DMS 273 (cell line): ENCODE measurements around the gene COL23A1.

ENCODE experiments used
- DNase-seq: peaks from one replicate; lab custom pipeline; 2025; ENCODE audit not compliant: unreplicated experiment; lab: John Stamatoyannopoulos, UW

COL23A1 gene

DNA sequence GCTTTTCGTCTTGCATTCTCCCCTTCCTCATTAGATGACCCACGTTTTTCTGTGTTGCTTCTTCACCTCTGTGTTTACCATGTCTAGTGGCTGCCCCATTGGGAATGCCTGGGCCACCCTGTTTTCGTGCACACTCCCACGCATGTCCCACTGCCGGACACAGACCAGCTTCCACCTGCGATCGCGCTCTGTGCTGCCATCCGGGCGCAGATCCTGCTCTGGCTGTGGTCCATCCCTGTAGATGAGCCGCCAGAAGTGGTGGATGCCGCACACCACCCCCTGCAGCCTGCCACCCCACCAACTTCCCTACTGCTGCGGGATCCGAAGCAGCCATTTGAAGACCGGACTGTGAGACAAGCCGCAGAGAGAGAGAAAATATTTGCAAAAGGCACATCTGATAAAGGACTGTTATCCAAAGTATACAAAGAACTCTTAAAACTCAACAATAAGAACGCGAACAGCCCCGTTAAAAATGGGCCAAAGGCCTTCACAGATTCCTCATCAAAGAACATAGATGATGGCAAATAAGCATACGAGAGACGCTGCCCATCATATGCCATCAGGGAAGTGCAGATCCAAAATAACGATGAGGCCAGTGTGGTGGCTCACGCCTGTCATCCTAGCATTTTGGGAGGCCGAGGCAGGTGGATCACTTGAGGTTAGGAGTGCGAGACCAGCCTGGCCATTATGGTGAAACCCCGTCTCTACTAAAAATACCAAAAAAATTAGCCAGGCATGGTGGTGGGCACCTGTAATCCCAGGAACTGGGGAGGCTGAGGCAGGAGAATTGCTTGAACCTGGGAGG, 163.7 kb downstream of the COL23A1 start:
- DNase-seq, result no peak

DNA sequence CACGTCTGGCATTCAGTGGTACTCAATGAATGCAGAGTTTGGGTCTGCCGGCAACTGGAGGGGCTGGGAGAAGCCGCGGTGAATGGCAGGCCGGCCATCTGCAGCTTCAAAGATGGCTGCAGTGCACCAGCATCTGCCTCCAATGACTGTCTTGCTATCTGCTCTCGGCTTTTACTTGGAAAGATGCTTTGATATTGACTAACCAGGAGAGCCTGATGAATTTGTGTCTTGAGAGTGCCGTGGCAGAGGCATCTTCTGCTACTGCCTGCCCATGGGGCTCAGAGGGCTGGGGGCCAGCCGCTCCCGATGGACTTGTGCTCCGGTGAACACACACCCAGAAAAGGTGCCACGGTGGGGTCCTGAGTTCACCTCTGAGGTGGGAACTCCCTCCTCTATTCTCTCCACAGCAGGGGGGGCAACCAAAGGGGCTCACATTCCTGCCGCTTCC, 164.5 kb downstream of the COL23A1 start:
- no peak for DNase-seq

DNA sequence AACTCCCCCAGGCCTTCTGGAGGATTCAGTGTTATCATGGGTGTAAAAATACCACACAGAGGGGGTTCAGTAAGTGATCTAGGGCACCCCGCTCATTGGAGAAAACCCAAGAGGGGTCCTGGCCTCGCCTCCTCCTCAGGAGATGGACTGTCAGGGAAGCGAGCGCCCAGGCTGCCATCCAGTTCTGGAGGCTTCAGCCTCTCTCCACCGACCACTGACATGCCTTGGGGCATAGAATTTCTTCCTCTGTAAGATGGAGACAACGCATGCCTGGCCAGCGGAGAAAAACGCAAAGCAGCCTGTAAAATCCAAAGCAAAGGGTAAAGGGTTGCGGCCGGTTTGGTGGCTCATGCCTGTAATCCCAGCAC, 165.4 kb downstream of the COL23A1 start:
- no peak for DNase-seq

DNA sequence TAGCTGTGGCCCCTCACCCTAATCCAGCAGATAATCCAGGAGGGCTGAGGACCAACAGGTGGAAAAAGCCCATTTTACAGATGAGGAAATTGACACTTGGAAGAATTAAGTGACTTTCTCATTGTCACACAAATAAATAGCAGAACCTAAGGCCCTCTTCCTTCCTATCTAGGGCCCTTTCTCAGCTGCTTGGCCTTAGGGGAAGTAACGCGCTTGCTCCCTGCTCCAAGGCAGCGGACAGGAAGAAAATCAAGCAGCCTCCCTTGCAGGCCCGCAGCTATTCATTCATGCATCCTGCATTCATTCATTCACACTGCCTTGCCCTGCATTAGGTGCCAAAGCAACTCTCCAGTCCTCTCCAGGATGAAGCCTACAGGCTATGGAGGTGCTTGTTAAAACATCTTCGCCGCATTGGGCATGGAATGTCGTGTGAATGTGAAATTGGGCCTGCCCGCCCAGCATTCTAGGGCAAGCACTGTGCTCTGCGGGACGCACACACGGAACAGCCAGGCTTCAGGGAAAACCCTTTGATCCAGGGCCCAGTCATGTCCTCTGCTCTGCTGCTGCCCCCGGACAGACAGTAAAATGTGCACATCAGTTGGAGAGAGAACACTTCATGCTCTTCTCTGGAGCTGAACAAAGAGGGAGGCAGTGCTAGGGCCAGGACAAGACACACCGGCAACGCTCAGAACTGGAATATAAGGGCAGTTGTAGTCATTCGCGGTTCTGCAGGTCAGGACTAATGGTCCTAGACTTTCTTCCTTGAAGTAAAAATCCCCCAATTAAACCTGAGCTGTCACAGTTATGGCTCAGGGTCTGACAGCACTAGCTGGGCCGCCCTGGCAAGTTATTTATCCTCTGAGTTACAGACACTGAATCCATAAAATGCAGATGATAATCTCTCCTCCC, 166.0 kb downstream of the COL23A1 start:
- no peak for DNase-seq

DNA sequence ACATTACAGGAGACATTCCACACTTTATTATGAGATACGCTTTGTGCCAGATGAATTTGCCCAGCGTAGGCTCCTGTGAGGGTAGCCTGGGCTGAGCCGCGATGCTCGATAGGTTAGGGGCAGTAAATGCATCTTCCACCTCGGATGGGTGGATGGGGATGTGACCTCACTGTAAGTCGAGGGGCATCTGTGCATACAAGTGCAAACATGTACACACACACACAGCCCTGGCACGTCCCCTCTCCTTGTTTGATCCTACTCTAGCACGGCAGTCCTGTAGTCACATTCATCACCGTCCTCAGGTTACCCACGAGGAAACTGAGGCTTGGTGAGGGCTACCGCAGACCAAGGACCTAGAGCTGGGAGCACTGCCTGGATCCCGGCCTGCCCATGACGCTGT, 166.8 kb downstream of the COL23A1 start:
- DNase-seq, result no peak

DNA sequence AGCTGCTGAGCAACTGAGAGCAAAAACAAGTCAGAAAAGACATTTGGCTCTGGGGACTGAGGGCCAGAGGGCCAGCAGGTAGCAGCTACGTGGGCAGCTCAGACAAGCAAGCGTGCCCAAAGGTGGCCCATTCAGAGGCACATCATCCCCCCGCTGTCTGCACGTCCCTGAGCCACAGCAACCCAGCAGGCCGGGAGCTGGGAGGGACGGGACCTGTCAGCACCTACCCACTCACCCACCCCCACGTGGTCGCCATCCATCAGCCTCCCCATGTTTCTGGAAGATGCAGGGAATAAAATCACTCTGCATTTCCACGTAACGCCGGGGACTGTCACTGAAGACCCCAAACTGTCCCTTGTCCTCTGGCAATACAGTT, 167.8 kb downstream of the COL23A1 start:
- no peak for DNase-seq

DNA sequence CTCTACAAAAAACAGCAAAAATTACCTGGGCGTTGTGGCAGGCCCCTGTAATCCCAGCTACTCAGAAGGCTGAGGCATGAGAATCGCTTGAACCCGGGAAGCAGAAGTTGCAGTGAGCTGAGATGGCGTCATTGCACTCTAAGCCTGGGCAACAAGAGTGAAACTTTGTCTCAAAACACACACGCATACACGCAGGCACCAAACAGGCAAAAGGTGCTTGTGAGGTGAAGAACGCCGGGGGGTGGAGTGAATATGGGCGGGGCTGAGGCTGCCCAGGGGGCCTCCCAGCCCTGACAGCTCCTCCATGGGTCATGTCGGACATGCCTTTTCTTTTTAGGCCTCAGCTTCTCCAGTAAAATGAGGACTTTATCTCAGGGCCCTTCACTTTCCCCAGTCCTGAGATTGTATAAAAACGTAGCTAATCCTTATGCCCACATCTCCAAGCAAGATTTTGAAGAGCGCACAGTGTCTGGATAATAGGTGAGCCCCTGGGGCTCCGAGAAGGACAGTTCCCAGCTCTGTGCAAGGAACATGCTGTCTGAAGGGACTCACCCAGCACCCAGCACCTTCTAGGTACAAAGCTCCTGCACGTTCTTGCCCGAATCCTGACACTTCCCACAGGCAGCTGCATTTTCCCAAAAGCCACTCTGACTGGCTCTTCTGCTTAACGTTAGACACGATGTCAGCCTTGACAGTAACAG, 168.3 kb downstream of the COL23A1 start:
- DNase-seq, result no peak

DNA sequence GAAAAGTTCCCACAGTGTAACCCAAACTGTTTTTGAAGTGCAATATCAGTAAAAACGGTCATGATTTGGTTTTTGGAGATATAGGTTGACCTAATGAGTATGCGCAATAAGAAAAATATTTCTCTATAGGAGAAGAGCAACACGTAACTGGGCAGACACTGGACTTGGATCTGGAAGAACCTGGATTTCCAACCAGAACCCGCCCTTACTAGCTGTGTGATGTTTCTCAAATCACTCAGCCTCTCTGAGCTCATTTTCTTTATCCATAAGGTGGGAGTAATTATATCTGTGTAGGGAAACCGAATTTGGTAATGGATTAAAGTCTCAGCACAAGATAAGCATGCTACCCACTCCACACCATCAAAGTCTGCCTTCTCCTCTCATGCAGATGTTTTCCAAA, 169.1 kb downstream of the COL23A1 start:
- no peak for DNase-seq

DNA sequence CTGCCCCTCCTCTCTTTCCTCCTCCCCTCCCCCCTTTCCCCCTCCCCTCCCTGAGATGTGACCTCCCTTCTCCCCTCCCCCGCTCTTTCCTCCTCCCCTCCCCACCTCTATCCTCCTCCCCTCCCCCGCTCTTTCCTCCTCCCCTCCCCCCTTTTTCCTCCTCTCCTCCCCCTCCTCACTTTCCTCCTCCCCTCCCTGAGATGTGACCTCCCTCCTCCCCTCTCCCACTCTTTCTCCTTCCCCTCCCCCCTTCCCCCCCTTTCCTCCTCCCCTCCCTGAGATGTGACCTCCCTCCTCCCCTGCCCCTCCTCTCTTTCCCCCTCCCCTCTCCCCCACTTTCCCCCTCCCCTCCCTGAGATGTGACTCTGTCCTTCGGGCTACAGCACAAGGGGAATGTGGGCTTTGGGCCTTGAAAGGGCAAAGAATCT, 169.8 kb downstream of the COL23A1 start:
- no peak for DNase-seq

DNA sequence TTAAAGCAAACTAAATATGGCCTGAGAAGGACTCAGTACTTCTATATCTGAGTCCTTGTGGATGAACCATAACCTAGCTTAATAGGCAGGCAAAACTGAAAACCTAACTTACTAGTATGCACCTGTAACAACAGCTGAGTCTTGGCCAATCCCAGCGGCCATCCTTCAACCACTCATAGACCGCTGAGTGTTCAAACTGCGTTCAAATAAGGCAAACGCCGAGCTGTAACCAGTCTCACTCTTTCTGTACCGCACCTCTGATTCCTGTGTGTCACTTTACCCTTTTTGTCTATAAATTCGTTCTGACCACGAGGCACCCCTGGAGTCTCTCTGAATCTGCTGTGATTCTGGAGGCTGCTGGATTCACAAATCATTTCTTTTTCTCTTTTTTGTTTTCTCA, 170.5 kb downstream of the COL23A1 start:
- no peak for DNase-seq

DNA sequence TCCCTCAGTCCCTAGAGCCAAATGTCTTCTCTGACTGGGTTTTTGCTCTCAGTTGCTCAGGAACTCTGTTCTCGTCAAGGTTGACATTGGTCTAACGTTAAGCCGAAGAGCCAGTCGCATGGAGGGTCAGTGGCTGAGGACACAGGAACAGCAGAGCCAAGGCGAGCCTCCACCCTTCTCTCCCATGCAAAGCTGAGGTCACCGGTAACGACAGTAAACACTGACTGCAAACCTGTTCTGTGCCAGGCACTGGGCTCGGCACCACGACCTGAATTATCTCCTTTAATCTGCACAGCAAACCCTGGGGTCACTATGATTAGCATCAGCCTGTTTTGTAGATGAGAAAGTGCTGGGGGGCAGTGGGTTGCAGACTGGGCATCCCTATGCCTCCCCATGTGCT, 171.0 kb downstream of the COL23A1 start:
- DNase-seq, result no peak

DNA sequence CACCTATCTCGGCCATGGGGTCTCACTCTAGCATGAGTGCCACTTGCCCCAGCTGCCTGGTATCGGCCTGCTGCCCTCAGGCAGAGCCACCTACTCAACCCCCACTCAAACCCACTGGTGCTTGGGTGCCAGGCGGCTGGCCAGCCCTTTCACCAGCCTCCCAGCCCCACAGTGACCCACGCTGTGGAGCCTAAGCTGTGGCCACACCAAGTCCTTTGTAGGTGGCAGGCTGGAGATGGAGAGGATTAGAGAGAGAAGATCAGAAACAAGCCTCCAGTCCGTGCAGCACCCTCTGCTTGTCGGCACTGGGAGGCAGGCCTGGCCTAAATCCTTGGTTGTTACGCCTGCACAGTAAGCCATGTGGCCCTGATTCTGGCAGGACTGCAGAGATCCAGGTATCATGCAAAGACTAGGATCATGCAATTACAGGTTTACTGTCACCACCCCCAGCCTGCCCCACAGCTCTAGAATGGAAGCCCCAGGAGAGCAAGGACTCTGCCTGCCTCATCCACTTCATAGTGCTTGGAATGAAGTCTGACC, 171.7 kb downstream of the COL23A1 start:
- no peak for DNase-seq

DNA sequence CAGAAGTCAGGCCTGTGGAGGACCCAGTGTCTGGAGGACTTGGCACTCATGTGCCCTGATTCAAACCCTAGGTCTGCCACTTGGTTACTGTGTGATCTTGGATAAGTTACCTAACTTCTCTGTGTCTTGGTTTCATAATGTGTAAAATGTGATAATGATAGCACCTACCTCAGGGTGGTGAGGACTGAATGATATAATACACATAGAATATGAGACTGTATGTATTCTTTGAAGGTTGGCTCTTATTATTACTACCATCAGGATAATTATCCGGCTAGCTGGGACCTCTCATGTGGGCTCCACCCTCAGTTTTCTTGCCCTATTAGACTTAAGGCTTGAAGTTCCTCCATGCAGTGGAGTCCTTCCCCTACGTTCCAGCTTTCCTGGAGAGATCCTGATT, 172.2 kb downstream of the COL23A1 start:
- DNase-seq, result no peak

DNA sequence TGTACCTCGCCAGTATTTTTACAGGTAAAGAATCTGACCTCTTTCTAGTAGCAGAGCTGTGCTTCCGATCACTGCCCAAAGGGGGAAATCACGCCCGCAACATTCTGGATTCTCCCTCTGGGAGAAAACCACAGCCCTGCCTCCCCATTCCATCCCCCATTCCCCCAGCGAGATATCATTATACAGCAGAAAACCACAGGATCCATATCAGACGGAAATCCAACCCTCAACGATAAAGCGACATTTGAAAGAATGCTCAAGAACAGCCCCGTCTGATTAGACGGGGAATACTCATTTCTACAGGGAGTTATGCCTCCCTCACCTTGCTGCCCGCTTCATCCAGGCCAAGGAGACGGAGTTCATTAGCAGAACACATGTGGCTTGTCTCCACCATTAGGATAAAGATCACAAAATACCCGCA, 172.8 kb downstream of the COL23A1 start:
- DNase-seq, result no peak

DNA sequence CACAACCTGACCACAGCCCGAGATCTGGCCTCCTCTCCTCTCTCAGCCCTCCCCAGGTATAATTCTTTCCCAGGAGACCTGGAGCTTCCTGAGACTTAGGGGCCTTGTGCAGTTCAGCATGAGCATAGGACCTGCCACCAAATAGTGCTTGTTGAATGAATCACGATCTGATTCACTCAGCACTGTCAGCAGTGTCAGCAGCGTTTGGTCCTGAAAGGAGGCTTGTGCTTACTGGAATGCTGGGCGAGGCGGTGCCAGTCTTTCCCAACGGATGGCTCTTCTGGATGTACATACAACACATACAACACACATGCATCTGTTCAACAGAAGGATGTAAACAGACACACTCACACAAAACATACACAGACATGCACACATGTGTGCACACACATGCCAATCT, 173.3 kb downstream of the COL23A1 start:
- no peak for DNase-seq

DNA sequence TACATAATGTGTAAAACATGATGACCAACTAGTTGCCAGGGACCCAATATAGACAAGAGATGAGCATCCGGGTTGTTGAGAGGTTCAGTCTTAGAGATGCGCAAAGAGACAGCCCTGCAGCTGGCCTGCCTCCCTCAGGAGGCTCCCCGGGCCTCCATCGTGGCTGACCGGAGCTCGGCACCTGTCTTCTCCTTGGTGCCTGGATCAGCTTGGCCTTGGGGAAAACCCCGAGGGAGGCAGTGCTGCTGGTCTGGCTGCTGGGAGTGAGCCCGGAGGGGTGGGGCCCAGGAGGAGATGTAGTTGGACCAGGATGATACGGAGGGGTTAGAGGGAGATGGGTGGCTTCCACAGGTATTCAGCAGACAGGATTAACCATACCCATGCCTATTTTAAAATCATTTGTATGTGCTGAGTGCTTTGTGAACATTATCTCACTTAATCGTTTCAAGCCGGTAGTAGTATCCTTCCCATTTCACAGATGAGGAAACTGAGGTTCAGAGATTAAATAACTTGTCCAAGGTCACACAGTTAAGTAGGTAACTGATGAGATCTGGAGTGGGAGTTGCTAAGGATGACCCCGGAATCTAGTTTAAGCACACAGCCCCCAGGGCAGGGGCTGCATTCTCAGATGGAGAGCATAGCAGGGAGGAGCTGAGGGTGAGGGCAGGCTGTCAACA, 173.8 kb downstream of the COL23A1 start:
- DNase-seq, result no peak

DNA sequence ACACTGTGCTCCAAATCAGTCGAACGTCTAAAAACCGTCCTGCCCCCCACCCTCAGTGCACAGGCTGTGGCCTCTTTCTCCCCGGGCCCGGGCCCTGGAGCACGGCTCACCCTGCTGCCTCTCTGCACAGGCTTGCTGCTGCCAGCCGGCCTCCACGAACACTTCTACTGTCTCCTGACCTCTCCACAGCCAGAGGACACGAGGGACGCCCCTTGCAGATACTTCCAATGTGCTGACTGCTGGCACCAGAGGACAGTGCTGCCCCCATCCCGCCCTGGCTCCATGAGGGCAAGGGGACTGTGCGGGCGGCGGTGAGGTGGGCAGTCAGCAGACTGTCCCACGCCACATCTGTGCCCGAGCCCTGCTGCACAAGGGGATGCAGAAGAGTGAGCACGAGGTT, 174.8 kb downstream of the COL23A1 start:
- no peak for DNase-seq

DNA sequence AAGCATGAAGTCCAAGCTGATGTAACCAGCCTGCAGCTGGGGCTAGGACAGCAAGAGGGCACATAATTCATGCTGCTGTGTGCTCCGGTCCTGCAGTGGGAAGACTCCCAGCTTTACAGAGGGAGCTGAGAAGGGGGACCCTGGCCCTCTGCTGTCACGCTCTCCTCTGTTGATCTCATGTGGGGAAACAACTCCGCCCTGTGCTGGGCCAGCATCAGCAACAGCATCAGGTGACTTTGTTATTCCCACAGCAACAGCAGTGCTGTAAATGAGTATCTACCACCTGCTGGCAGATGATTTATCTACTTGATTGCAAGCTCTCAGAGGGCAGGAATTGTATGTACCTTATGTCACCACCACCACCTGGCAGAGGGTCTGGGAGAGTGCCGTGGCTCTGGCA, 176.2 kb downstream of the COL23A1 start:
- no peak for DNase-seq

DNA sequence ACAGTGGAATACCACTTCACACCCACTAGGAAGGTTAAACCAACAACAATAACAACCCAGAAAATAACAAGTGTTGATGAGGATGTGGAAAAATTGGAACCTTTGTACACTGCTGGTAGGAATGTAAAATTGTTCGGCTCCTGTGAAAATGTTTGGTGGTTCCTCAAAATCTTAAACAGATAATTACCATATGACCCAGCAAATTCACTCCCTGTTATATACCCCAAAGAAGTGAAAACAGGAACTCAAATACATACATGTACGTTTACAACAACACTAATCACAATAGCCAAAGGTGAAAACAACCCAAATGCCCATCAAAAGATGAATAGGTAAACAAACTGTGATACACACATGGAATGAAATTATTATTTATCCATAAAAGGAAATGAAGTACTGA, 179.1 kb downstream of the COL23A1 start:
- DNase-seq, result no peak

DNA sequence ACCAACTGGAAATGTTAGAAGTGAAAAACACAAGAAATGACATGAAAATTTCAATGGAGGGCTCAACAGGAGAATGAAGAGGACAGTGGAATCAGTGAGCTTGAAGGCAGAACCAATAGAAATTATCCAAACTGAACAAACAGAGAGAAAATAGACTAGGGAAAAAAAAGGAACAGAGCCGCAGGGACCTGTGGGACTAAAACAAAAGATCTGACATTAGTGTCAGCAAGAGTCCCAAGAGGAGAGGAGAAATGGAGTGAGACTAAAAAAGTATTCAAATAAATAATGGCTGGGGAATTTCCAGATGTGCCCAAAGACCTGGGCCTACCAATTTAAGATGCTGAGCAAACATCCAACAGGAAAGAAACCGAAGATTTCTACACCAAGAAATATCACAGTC, 182.5 kb downstream of the COL23A1 start:
- DNase-seq, result no peak

DNA sequence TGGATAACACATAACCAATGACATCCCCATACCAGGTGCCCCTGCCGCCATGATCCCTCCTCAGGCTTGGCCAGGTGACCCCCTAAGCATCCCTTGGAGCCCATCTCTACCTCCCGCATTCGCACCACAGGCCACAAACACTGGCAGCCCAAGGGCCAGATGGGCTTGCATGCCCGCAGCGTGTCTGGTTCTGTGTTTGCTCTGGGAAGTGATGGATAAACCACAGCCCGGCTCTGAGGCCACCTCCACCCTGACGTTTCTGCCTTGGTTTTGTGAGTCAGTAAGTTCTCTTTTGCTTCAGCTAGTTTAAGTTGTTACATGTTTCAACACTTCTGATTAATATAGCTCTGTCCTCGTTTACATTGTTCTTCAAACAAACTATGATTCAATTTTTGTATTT, 185.2 kb downstream of the COL23A1 start:
- no peak for DNase-seq
